K562 (cell line): ENCODE data around the gene ARL5C. TPM values are rescaled to one million over a fixed set of nuclear protein-coding genes. Genes with fewer than 3 reads are reported as not detected.

Experiments used
- EGR1 ChIP-seq: fragments of 450-650 bp; conservative IDR thresholded peaks from 2 replicates; pipeline ENCODE4 v1.6.1; 2017; ENCODE audit warnings: mild to moderate bottlenecking
- HEY1 ChIP-seq: fragments of 250-450 bp; sonication (Bioruptor Pico); IDR thresholded peaks from 2 replicates; pipeline ENCODE4 v1.5.0; 2020; ENCODE audit warnings: mild to moderate bottlenecking, moderate library complexity, borderline replicate concordance
- KAT7 ChIP-seq: sonication (generic); formaldehyde crosslinking; IDR thresholded peaks from 2 replicates; pipeline ENCODE4 v1.8.0; 2022; ENCODE audit warnings: missing genetic modification reagents, mild to moderate bottlenecking, borderline replicate concordance
- KLF13 ChIP-seq: fragments of 450-650 bp; IDR thresholded peaks from 2 replicates; pipeline ENCODE4 v1.6.1; 2016; ENCODE audit warnings: missing genetic modification characterization, low read depth, mild to moderate bottlenecking, missing compliant biosample characterization, moderate library complexity, borderline replicate concordance
- MAFG ChIP-seq: fragments of 450-650 bp; conservative IDR thresholded peaks from 2 replicates; pipeline ENCODE4 v1.6.1; 2016; ENCODE audit warnings: missing genetic modification characterization, missing compliant biosample characterization
- MBD1 ChIP-seq: fragments of 250-450 bp; sonication (Bioruptor Pico); IDR thresholded peaks from 2 replicates; pipeline ENCODE4 v1.8.0; 2022; ENCODE audit warnings: inconsistent platforms
- MNT ChIP-seq, 2 experiments: fragments of 450-650 bp; conservative IDR thresholded peaks; 2 replicates each; pipeline ENCODE4 v1.6.1; 2017; ENCODE audit warnings: mild to moderate bottlenecking in 2 of 2, moderate library complexity in 2 of 2
- PHF21A ChIP-seq: fragments of 450-650 bp; IDR thresholded peaks from 2 replicates; pipeline ENCODE4 v1.6.1; 2017; ENCODE audit warnings: low read depth, borderline replicate concordance
- RBM15 ChIP-seq: fragments of 200-400 bp; formaldehyde crosslinking; IDR thresholded peaks from 2 replicates; pipeline ENCODE4 v1.6.1; 2018; ENCODE audit warnings: mild to moderate bottlenecking, low read length, moderate library complexity; ENCODE audit not compliant: insufficient read depth
- STAT5A ChIP-seq: IDR thresholded peaks from 2 replicates; pipeline ENCODE4 v1.6.1; 2012; ENCODE audit warnings: low read length, inconsistent platforms, borderline replicate concordance
- TAF15 ChIP-seq: fragments of 200-400 bp; formaldehyde crosslinking; IDR thresholded peaks from 2 replicates; pipeline ENCODE4 v1.6.1; 2017; ENCODE audit warnings: mild to moderate bottlenecking, low read depth, low read length, moderate library complexity
- TAL1 ChIP-seq: fragments of 450-650 bp; IDR thresholded peaks from 2 replicates; pipeline ENCODE4 v1.6.1; 2016; ENCODE audit warnings: mild to moderate bottlenecking
- TRIM24 ChIP-seq, 2 experiments: fragments of 450-650 bp; IDR thresholded peaks; 2 replicates each; pipeline ENCODE4 v1.6.1; 2016
- UBTF ChIP-seq, 2 experiments: IDR thresholded peaks; 2 replicates each; pipeline ENCODE4 v1.6.1; 2012; ENCODE audit warnings: improper control_type of control experiment in 2 of 2, low read depth in 2 of 2, low read length in 2 of 2, borderline replicate concordance in 1 of 2
- ZMIZ1 ChIP-seq, 2 experiments: fragments of 150-350 bp in 1 of 2; IDR thresholded peaks; 2 replicates each; pipeline ENCODE4 v1.6.1; 2012 to 2016; ENCODE audit warnings: low read depth in 2 of 2, low read length in 2 of 2, mild to moderate bottlenecking in 1 of 2, moderate library complexity in 1 of 2
- ZNF436 ChIP-seq: fragments of 250-450, 450-650 bp; sonication (Bioruptor Pico); formaldehyde crosslinking; IDR thresholded peaks from 2 replicates; pipeline ENCODE4 v1.7.0; 2020; ENCODE audit warnings: mild to moderate bottlenecking
- ZNF445 ChIP-seq: fragments of 250-450 bp; sonication (Bioruptor Pico); IDR thresholded peaks from 2 replicates; pipeline ENCODE4 v1.4.0; 2020; ENCODE audit warnings: low read depth, mild to moderate bottlenecking, moderate library complexity
- ZNF583 ChIP-seq: fragments of 250-450 bp; sonication (Bioruptor Pico); IDR thresholded peaks from 2 replicates; pipeline ENCODE4 v1.4.0; 2020
- polyA plus RNA-seq, 8 experiments: library from polyadenylated mRNA; depleted of rRNA in 4 of 8; stranded (reverse) in 5 of 8; unstranded in 3 of 8; fragments of >200 nt; fragmentation: Nextera tagmentation in 2 of 8; fragmentation: Illumina TruSeq in 1 of 8; extraction: Ambion mirVana in 2 of 8; extraction: Trizol in 1 of 8; gene quantifications; 2 replicates each; pipeline versions ENCODE4 v1.2.1 to v1.2.3, GENCODE V29; 2011 to 2014; ENCODE audit warnings: inconsistent platforms in 1 of 8, missing spikeins in 1 of 8
- total RNA-seq, 7 experiments: library from RNA; depleted of rRNA in 6 of 7; stranded (reverse); fragments of >200 nt in 6 of 7; fragmentation: Illumina TruSeq in 2 of 7; extraction: Trizol in 2 of 7; gene quantifications; 2 replicates each; pipeline versions ENCODE4 v1.2.1 to v1.2.3, GENCODE V29; 2011 to 2021; ENCODE audit warnings: low replicate concordance in 1 of 7

ARL5C gene
- total and polyA plus RNA-seq, 9 of the 15 experiments (the other 6 are each of a cell fraction or from before 2014, with no cell fraction given) = not detected

- TF ChIP-seq TAF15 = no peak
- TF ChIP-seq UBTF (IDR thresholded peaks at IDR 0.05; ENCODE audit: borderline replicate concordance in 1 of 2, low read depth in 2 of 2, low read length in 2 of 2) = no peak
- TF ChIP-seq KLF13 (tag) = no peak
- TF ChIP-seq PHF21A = no peak
- TF ChIP-seq ZNF445 = no peak
- TF ChIP-seq STAT5A = no peak
- TF ChIP-seq ZNF436 (CRISPR knock-in tag) = no peak
- no peak for TF ChIP-seq MBD1 (CRISPR knock-in tag)
- no peak for TF ChIP-seq MNT (conservative IDR thresholded peaks at IDR 0.05)
- no peak for TF ChIP-seq ZMIZ1 (IDR thresholded peaks at IDR 0.05; ENCODE audit: low read depth in 2 of 2, low read length in 2 of 2)
- TF ChIP-seq KAT7 (CRISPR knock-in tag) = no peak
- no peak for TF ChIP-seq EGR1
- no peak for TF ChIP-seq TAL1
- TF ChIP-seq HEY1 = no peak
- TF ChIP-seq RBM15 = no peak
- TF ChIP-seq MAFG (tag) = no peak
- TF ChIP-seq ZNF583 (CRISPR knock-in tag) = no peak
- no peak for TF ChIP-seq TRIM24 (IDR thresholded peaks at IDR 0.05)
Measured at GRCh38 chr17:39200957-39201510, 35.1 kb upstream of the ARL5C start (continued).
